HepG2 (cell line): Measurements from ENCODE around the gene SLC17A8. TPM values are rescaled to one million over a fixed set of nuclear protein-coding genes. Genes with fewer than 3 reads are reported as not detected.

Source experiments
- ATAC-seq: fragments of 200-7000 bp; cut with Tn5 transposase; 3 replicates; pipeline ENCODE4 v1.9.1; 2020; ENCODE audit warnings: mild to moderate bottlenecking, moderate library complexity
- BruUV-seq: library from RNA; stranded (reverse); fragments of 400-500 nt; replicated peaks from 2 replicates; lab custom pipeline; 2021; lab: Mats Ljungman, UMichigan
- CTCF ChIA-PET: fragments of 300-600 bp; formaldehyde crosslinking; extraction: SDS; loops from one replicate; lab custom pipeline; 2021; ENCODE audit warnings: low total read pairs, inconsistent platforms, low intra/inter-chr PET ratio; lab: Yijun Ruan, JAX
- POLR2A ChIA-PET: fragments of 350-600 bp; sonication (Branson Sonifier 250); formaldehyde crosslinking; loops from one replicate; lab custom pipeline; 2020; ENCODE audit warnings: antibody characterized with exemption, inconsistent platforms; lab: Yijun Ruan, JAX
- DNase-seq: peaks from one replicate; pipeline ENCODE4 v3.0.0-alpha.2; 2015; ENCODE audit warnings: low spot score
- FAIRE-seq: peaks from 3 replicates; lab custom pipeline; 2011; peaks lifted over from hg19 to GRCh38; lab: Jason Lieb, UNC
- H2AFZ ChIP-seq: one replicate; pipeline ENCODE4 v1.6.1; 2011; ENCODE audit warnings: low read length, inconsistent platforms
- H3K27ac ChIP-seq: fragments of 300-600 bp; 3 replicates; pipeline ENCODE4 v1.8.0; 2011; ENCODE audit warnings: mixed run types, mild to moderate bottlenecking, mixed read lengths, low read length, inconsistent platforms; ENCODE audit not compliant: insufficient read depth; ENCODE audit errors: extremely low read length
- H3K27me3 ChIP-seq, 2 experiments: fragments of 200-600 bp in 1 of 2; 2 replicates in 1 of 2; 3 replicates in 1 of 2; pipeline versions ENCODE4 v1.6.0 to v1.8.0; 2011; ENCODE audit warnings: low read length in 2 of 2, mild to moderate bottlenecking in 2 of 2, moderate library complexity in 2 of 2, inconsistent platforms in 1 of 2; ENCODE audit not compliant: insufficient read depth in 2 of 2, control insufficient read depth in 1 of 2
- H3K36me3 ChIP-seq, 2 experiments: fragments of 200-600 bp in 1 of 2; replicated peaks in 1 of 2; 2 replicates in 1 of 2; 3 replicates in 1 of 2; pipeline versions ENCODE4 v1.5.1 to v1.8.0; 2011; ENCODE audit warnings: low read length in 2 of 2, inconsistent platforms in 1 of 2; ENCODE audit not compliant: insufficient read depth in 2 of 2, control insufficient read depth in 1 of 2
- H3K4me1 ChIP-seq: 2 replicates; pipeline ENCODE4 v1.5.1; 2012; ENCODE audit warnings: low read length, inconsistent platforms; ENCODE audit not compliant: insufficient read depth
- H3K4me2 ChIP-seq: 2 replicates; pipeline ENCODE4 v1.6.0; 2011; ENCODE audit warnings: low read depth, low read length, inconsistent platforms
- H3K4me3 ChIP-seq, 3 experiments: fragments of 200-600 bp in 1 of 3; sonication (generic), shearing (Covaris generic) in 1 of 3; replicated peaks in 1 of 3; 2 replicates each; pipeline ENCODE4 v1.5.1; 2011 to 2016; ENCODE audit warnings: low read length in 3 of 3, inconsistent platforms in 2 of 3, low read depth in 2 of 3, mild to moderate bottlenecking in 2 of 3, control low read depth in 1 of 3, mixed read lengths in 1 of 3; ENCODE audit not compliant: insufficient read depth in 1 of 3
- H3K79me2 ChIP-seq: one replicate; pipeline ENCODE4 v1.6.1; 2011; ENCODE audit warnings: low read length, inconsistent platforms; ENCODE audit not compliant: insufficient read depth
- H3K9ac ChIP-seq: 2 replicates; pipeline ENCODE4 v1.6.0; 2011; ENCODE audit warnings: mild to moderate bottlenecking, low read depth, low read length, inconsistent platforms; ENCODE audit not compliant: insufficient read depth
- H3K9me3 ChIP-seq: 2 replicates; pipeline ENCODE4 v1.5.1; 2012; ENCODE audit warnings: mild to moderate bottlenecking, low read length
- H4K20me1 ChIP-seq: 2 replicates; pipeline ENCODE4 v1.6.0; 2011; ENCODE audit warnings: inconsistent platforms, mild to moderate bottlenecking, low read length, moderate library complexity; ENCODE audit not compliant: insufficient read depth
- GFI1 ChIP-seq: sonication (generic); formaldehyde crosslinking; IDR thresholded peaks from 2 replicates; pipeline ENCODE4 v1.5.0; 2020; ENCODE audit warnings: missing genetic modification reagents, mild to moderate bottlenecking, borderline replicate concordance
- KAT8 ChIP-seq: IDR thresholded peaks from 2 replicates; pipeline ENCODE4 v1.6.1; 2016; ENCODE audit warnings: missing genetic modification reagents, missing compliant biosample characterization
- KDM1A ChIP-seq: IDR thresholded peaks from 2 replicates; pipeline ENCODE4 v1.6.1; 2016; ENCODE audit warnings: missing compliant biosample characterization
- MAFK ChIP-seq, 2 experiments: IDR thresholded peaks in 1 of 2; conservative IDR thresholded peaks in 1 of 2; 2 replicates each; pipeline ENCODE4 v1.6.1; 2011; ENCODE audit warnings: improper control_type of control experiment in 2 of 2, low read length in 2 of 2
- MIXL1 ChIP-seq: IDR thresholded peaks from 2 replicates; pipeline ENCODE4 v1.6.1; 2016
- NCOA1 ChIP-seq: sonication (generic); formaldehyde crosslinking; IDR thresholded peaks from 2 replicates; pipeline ENCODE4 v1.9.0; 2021; ENCODE audit warnings: missing genetic modification reagents
- NFIC ChIP-seq: IDR thresholded peaks from 2 replicates; pipeline ENCODE4 v1.6.1; 2012; ENCODE audit warnings: mild to moderate bottlenecking, low read length, inconsistent platforms
- SOX5 ChIP-seq: IDR thresholded peaks from 2 replicates; pipeline ENCODE4 v1.6.1; 2016; ENCODE audit warnings: borderline replicate concordance
- ZMYM2 ChIP-seq: sonication (generic); formaldehyde crosslinking; IDR thresholded peaks from 2 replicates; pipeline ENCODE4 v1.8.0; 2022; ENCODE audit warnings: mild to moderate bottlenecking, missing genetic modification reagents
- ZNF577 ChIP-seq: sonication (generic); formaldehyde crosslinking; IDR thresholded peaks from 2 replicates; pipeline ENCODE4 v1.4.0; 2020; ENCODE audit warnings: mild to moderate bottlenecking, low read depth, missing genetic modification reagents, borderline replicate concordance
- WGBS: methylation state at CpG from one replicate; pipeline ENCODE4 v1.1.6; 2017; ENCODE audit warnings: low lambda C conversion rate; 5-methylcytosine and 5-hydroxymethylcytosine counted together
- in situ Hi-C: cut with HindIII; loops from 2 replicates; pipeline ENCODE4 v1.10.0; 2017; ENCODE audit warnings: low pct_unique_long_range_greater_than_20kb; ENCODE audit not compliant: extremely low pct_ligation_motif_present
- intact Hi-C: fragments of 100-400 bp; cut with micrococcal nuclease; formaldehyde crosslinking; loops from one replicate; pipeline ENCODE4 v1.10.0; 2022; ENCODE audit not compliant: unreplicated experiment
- polyA plus RNA-seq, 8 experiments: library from polyadenylated mRNA; depleted of rRNA in 3 of 8; stranded (reverse) in 7 of 8; unstranded in 1 of 8; fragments of >200 nt; fragmentation: Illumina TruSeq in 4 of 8; extraction: Trizol in 4 of 8; gene quantifications; 2 replicates each; pipeline versions ENCODE4 v1.2.1 to v1.2.3, GENCODE V29; 2011 to 2016; ENCODE audit warnings: low read depth in 4 of 8, missing spikeins in 1 of 8, mixed read lengths in 1 of 8; ENCODE audit not compliant: insufficient read depth in 1 of 8
- total RNA-seq, 5 experiments: library from RNA; depleted of rRNA; stranded (reverse); fragments of >200 nt; fragmentation: Illumina TruSeq; extraction: Trizol; gene quantifications; 2 replicates each; pipeline ENCODE4 v1.2.3, GENCODE V29; 2016; ENCODE audit warnings: low read depth in 1 of 5
- TF ChIP-seq, protein P1 (sequence below): sonication (generic); formaldehyde crosslinking; IDR thresholded peaks from 2 replicates; pipeline ENCODE4 v1.5.1; 2020; ENCODE audit warnings: mild to moderate bottlenecking, missing genetic modification reagents, moderate library complexity
- TF ChIP-seq, protein P2 (sequence below): sonication (generic); formaldehyde crosslinking; IDR thresholded peaks from 2 replicates; pipeline ENCODE4 v1.4.0; 2020; ENCODE audit warnings: missing genetic modification reagents, borderline replicate concordance
- TF ChIP-seq, protein P3 (sequence below): IDR thresholded peaks from 2 replicates; pipeline ENCODE4 v1.6.1; 2016; ENCODE audit warnings: low read depth, missing genetic modification reagents, missing compliant biosample characterization

SLC17A8 gene
- total and polyA plus RNA-seq, 2 of the 13 experiments (the other 11 are each of a cell fraction or from before 2014, with no cell fraction given), result 0.07 to 0.15 TPM

DNA sequence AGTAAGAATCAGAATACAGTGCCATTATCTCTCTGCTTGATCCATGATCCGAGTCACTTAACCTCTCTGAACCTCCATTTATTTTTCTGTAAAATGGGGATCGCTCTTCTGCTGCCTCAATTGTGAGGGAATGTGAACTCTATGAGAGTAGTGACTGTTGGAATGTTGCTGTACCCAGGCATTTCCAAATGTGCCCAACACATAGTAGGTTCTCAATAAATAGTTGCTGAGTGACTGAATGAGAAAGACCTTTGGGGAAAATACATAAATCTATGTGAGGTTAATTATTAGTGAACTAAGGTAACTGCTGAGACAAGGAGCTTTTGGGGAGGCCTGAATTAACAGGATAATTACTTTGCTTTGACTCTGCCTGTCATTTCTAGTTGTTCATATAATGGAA, 82.9 kb downstream of the SLC17A8 start (continued):
- TF ChIP-seq, protein P1, sequence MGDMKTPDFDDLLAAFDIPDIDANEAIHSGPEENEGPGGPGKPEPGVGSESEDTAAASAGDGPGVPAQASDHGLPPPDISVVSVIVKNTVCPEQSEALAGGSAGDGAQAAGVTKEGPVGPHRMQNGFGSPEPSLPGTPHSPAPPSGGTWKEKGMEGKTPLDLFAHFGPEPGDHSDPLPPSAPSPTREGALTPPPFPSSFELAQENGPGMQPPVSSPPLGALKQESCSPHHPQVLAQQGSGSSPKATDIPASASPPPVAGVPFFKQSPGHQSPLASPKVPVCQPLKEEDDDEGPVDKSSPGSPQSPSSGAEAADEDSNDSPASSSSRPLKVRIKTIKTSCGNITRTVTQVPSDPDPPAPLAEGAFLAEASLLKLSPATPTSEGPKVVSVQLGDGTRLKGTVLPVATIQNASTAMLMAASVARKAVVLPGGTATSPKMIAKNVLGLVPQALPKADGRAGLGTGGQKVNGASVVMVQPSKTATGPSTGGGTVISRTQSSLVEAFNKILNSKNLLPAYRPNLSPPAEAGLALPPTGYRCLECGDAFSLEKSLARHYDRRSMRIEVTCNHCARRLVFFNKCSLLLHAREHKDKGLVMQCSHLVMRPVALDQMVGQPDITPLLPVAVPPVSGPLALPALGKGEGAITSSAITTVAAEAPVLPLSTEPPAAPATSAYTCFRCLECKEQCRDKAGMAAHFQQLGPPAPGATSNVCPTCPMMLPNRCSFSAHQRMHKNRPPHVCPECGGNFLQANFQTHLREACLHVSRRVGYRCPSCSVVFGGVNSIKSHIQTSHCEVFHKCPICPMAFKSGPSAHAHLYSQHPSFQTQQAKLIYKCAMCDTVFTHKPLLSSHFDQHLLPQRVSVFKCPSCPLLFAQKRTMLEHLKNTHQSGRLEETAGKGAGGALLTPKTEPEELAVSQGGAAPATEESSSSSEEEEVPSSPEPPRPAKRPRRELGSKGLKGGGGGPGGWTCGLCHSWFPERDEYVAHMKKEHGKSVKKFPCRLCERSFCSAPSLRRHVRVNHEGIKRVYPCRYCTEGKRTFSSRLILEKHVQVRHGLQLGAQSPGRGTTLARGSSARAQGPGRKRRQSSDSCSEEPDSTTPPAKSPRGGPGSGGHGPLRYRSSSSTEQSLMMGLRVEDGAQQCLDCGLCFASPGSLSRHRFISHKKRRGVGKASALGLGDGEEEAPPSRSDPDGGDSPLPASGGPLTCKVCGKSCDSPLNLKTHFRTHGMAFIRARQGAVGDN (CRISPR knock-in tag), result no peak
- TF ChIP-seq, protein P2, sequence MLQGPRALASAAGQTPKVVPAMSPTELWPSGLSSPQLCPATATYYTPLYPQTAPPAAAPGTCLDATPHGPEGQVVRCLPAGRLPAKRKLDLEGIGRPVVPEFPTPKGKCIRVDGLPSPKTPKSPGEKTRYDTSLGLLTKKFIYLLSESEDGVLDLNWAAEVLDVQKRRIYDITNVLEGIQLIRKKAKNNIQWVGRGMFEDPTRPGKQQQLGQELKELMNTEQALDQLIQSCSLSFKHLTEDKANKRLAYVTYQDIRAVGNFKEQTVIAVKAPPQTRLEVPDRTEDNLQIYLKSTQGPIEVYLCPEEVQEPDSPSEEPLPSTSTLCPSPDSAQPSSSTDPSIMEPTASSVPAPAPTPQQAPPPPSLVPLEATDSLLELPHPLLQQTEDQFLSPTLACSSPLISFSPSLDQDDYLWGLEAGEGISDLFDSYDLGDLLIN (CRISPR knock-in tag), result no peak
- TF ChIP-seq NCOA1 (no peak), ZMYM2 (CRISPR knock-in tag) (0 out of 2 replicates have a peak, but pooled peaks have one; percentile 40), ZNF577 (CRISPR knock-in tag) (no peak)

DNA sequence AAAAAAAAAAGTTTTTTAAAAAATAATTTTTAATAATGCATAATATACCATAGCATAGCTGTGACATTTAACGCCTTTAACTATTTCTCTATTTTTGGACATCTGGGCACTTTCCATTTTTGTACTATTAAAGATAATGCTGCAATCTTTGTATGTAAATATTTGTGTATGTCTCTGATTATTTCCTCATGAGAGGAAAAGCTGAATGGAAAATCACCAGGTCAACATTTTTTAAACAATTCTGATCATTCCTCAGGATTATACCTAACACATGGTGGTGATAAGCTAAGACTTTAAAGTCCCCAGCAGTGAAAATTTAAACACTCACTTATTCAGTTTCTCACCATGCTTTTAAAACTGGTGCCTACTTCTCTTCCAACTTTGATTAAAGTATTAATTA, 85.5 kb downstream of the SLC17A8 start:
- ATAC-seq (peak; percentile 33; the same call in 1 of the 3 replicates), FAIRE-seq (peak; percentile 26), DNase-seq (peak; percentile 63)
- no TSS peak for BruUV-seq
- peaks cover 83% of the 10 kb centered on the region for H3K4me1 ChIP-seq
- intact Hi-C loops (no loop called here), in situ Hi-C loops (no loop called here)
- no peaks in the 10 kb centered on the region for H3K79me2 ChIP-seq
- WGBS, result 92% methylated on average over 1 of the region's 1 CpG
- H3K27ac ChIP-seq, result peak overlapping the region; percentile 31
- ChIA-PET POLR2A (interaction anchor here (1.7 to 2.9 kb wide), 2 partner anchors 33 to 35 kb away, joined by 7 to 13 read pairs; no protein-coding TSS in a partner anchor), CTCF (no interaction called here)
- no peaks in the 10 kb centered on the region for H3K9me3 ChIP-seq
- no peaks in the 10 kb centered on the region for H3K36me3 ChIP-seq
- H3K4me2 ChIP-seq, result no peak overlapping the region
- no peak overlapping the region for H3K4me3 ChIP-seq
- no peak overlapping the region for H2AFZ ChIP-seq
- H3K27me3 ChIP-seq, result no peaks in the 10 kb centered on the region
- no peaks in the 10 kb centered on the region for H4K20me1 ChIP-seq
- H3K9ac ChIP-seq, result no peak overlapping the region
- TF ChIP-seq GFI1 (peak; percentile 43; the same call in 1 of the 2 replicates), SOX5 (CRISPR knock-in tag) (peak; percentile 42; the same call in 1 of the 2 replicates), NFIC (peak; percentile 58; the same call in 1 of the 2 replicates), KDM1A (CRISPR knock-in tag) (no peak), MAFK (conservative IDR thresholded peaks at IDR 0.05 in 1 of 2, IDR thresholded peaks at IDR 0.05 in 1 of 2; ENCODE audit: low read length in 2 of 2) (peak; percentile 26 to 51; a peak in 2 of 4 replicates), MIXL1 (CRISPR knock-in tag) (0 out of 2 replicates have a peak, but pooled peaks have one; percentile 51), KAT8 (CRISPR knock-in tag) (0 out of 2 replicates have a peak, but pooled peaks have one; percentile 16)
- TF ChIP-seq, protein P3, sequence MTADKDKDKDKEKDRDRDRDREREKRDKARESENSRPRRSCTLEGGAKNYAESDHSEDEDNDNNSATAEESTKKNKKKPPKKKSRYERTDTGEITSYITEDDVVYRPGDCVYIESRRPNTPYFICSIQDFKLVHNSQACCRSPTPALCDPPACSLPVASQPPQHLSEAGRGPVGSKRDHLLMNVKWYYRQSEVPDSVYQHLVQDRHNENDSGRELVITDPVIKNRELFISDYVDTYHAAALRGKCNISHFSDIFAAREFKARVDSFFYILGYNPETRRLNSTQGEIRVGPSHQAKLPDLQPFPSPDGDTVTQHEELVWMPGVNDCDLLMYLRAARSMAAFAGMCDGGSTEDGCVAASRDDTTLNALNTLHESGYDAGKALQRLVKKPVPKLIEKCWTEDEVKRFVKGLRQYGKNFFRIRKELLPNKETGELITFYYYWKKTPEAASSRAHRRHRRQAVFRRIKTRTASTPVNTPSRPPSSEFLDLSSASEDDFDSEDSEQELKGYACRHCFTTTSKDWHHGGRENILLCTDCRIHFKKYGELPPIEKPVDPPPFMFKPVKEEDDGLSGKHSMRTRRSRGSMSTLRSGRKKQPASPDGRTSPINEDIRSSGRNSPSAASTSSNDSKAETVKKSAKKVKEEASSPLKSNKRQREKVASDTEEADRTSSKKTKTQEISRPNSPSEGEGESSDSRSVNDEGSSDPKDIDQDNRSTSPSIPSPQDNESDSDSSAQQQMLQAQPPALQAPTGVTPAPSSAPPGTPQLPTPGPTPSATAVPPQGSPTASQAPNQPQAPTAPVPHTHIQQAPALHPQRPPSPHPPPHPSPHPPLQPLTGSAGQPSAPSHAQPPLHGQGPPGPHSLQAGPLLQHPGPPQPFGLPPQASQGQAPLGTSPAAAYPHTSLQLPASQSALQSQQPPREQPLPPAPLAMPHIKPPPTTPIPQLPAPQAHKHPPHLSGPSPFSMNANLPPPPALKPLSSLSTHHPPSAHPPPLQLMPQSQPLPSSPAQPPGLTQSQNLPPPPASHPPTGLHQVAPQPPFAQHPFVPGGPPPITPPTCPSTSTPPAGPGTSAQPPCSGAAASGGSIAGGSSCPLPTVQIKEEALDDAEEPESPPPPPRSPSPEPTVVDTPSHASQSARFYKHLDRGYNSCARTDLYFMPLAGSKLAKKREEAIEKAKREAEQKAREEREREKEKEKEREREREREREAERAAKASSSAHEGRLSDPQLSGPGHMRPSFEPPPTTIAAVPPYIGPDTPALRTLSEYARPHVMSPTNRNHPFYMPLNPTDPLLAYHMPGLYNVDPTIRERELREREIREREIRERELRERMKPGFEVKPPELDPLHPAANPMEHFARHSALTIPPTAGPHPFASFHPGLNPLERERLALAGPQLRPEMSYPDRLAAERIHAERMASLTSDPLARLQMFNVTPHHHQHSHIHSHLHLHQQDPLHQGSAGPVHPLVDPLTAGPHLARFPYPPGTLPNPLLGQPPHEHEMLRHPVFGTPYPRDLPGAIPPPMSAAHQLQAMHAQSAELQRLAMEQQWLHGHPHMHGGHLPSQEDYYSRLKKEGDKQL (CRISPR knock-in tag), result 0 out of 2 replicates have a peak, but pooled peaks have one; percentile 25
